ENCODE measurements around the gene GPX2.

GPX2 gene

DNA sequence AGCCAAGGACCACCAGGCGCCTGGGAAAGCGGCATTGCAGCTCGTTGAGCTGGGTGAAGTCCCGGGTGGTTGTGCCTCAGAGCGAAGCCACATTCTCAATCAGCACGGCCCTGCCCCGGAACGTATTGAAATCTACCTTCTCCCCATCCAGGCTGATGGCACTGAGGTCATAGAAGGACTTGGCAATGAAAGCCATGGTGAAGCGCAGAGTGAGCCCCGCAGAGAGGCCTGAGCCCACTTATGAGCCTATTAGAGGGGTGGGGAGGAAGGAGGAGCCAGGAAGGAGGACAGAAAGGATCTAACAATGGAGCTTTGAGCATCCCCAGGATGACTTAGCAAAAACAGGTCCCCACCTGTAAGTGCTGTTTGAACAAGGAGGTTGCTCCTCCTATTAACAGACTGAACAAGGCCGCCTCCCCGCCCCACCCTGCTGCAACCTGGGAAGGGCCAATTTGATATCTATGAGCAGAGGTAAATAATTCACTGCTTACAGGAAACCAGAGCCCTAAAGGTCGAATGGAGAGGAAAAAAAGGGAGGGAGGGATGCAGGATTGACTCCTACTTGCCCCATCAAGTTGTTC is at the start of gene GPX2:
TSS of gene GPX2 (minus strand) at position 215 of the 581 bp plus-strand sequence. CDS start at position 196, 19 bp downstream.
- peak; percentile 50 for DNase-seq

DNA sequence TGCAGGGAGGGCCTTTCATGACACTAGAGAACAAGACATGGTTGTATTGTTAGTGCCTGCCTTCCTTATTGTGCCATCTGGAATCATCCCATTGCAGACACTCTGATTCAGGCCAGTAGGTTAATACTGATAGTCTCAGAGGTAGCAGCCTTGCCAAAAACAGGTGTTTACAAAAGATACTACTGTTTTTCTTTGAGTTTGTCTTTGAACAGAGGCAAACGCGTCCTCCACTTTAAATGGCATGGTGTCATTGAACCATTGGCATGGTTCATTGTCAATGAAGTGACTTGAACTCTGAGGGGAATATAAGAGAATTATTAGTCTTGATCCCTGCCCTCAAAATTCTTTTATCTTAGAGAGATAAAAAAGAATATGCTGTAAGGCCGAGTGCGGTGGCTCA is 48.4 kb upstream of the GPX2 start:
- no peak for DNase-seq

DNA sequence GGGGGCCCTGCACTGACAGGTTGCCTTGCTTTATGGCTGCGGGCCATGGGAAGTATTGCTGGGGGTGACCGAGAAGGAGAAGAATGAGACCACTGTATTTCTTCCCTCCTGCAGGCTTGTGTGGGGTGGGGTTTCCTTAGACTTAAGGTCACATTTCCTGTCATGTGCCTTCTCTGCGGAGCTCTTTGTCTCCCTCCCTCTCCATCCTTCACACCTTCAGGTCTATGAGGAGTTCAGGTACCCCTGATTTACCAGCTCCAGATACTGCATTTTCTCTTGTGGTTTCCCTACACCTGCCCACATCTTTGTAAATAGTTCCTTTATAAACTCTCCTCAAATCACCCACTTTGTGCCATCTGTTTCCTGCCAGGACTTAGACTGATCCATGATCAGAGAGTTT is 47.8 kb upstream of the GPX2 start:
- no peak for DNase-seq

DNA sequence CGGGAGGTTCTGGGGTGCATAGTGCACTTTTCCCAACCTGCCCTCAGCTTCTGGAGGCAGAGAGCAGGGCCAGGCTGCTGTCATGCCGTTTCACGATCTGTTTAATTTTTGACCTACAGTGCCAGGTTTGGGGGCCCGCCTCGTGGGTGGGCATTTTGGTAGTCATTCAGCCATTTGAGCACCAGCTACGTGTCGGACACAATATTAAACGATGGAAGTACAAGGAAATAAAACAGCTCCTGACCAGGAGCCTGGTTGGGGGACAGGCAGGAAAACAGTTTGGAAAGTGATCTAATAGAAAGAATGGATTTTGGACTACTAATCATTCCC is 44.9 kb upstream of the GPX2 start:
- no peak for DNase-seq

DNA sequence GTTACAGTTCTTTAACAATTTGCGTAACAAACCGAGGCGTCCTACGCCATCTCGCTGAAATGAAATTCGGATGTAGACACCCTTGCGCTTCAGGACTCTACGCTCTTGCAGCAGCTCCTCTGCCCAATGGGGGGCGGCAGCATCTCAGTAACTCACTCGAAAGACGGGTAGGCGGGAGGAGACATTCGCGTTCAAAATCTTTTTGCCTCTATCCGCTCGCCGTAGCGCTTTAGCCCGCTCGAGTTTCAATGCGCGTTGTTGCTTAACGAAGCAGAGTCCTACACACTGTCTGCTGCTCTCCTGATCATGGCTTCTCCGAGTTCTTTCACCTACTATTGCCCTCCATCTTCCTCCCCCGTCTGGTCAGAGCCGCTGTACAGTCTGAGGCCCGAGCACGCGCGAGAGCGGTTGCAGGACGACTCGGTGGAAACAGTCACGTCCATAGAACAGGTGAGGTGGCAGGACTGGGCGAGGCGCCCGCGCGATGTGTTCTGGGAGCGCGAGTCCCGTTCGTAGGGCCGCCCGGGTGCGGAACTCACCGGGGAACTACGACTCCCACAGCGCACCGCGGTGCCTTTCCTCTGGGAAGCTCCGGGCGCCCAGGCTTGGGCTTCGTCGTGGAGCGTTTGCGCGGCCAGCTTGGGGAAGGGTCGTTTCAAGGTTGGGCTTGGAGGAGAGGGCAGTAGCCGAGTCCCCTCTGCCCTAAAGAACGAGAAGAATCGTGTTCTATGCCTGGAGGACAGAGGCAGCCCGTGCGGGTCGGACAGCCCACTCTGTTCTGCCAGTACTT is 44.3 kb upstream of the GPX2 start, which contains the start of gene FNTB:
TSS of gene FNTB (plus strand) at position 248 of the 790 bp plus-strand sequence. CDS start at position 307, 59 bp downstream.
- DNase-seq = peak; percentile 54

DNA sequence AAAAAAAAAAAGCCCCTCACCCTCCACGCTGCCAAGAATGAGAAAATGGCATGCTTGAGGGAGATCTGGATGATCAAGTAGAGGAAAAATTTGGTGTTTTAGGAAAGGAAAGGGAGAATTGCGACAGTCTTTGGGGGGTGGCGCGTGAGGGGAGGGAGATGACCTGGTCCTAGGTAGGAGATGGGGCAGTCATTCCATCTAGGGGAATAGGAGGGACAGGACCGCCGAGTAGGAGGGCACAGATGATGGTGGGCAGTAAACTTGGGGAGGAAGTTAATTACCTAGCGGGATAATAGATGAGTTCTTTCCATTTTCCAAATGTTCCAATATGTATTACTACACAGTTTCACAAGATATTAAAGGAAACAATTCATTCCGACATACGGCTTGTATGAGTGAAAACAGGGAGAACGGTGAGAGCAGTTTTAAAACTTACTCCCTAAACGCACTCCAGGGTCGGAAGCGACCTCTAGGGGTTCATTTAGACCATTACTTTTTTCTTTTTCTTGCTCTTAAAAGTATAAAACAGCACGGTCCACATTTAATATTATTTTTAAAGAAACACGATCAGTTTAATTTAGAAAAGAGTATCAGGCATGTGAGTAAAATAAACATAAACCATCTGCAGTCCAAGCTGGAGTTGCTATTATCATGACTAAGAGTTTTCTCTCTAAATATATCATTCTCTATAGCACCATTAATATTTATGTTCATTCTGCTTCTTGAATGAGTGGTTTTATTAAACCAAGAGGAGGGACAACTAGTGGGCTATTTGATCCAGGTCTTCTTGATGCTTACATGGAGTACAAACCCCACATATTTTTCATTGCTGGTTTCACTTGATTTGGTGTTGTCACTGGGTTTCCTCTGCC is 41.1 kb upstream of the GPX2 start:
- no peak for DNase-seq

DNA sequence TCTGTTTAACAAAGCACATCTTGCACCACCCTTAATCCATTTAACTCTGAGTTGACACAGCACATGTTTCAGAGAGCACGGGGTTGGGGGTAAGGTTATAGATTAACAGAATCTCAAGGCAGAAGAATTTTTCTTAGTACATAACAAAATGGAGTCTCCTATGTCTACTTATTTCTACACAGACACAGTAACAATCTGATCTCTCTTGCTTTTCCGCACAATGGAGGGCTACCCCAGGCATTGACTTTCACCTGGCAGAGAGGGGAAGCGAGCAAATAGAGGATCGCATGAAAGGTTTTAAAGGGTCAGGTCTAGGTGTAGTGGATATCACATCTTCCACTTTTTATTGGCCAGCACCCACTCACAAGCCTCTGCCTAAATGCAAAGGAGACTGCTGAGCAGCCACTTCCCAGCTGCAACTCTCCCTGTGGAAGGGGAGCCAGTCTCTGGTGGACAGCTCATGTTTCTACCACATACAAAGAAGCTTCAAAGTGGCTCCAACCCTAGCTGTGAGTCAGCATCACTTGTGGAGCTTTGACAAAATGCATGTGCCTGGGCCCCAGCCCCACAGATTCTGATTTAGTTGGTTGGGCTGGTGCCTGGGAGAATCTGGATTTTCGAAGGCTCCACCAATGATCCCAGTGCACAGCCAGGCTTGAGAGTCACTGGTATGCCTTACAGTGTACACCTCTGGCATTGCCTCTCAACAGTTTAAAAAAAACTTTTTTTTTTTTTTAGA is 37.0 kb upstream of the GPX2 start:
- no peak for DNase-seq

DNA sequence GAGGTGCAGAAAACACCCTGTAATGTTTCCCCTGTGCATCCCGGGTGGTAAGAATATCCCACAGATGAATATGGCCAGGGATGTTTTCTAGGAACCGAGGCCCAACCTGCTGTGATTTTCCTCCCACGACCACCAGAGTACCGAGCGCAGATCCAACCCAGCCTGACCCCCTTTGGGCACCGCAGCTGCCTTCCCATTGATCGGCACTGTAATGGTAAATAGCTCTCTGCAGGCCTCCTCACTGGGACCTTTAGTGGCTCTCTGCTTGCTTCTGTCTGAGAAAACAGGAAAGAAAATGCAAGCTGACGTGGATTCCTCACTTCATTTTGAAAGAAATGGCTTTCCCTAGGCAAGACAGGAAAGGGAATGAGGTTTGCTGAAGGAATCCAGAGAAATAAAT is 32.0 kb upstream of the GPX2 start:
- no peak for DNase-seq

DNA sequence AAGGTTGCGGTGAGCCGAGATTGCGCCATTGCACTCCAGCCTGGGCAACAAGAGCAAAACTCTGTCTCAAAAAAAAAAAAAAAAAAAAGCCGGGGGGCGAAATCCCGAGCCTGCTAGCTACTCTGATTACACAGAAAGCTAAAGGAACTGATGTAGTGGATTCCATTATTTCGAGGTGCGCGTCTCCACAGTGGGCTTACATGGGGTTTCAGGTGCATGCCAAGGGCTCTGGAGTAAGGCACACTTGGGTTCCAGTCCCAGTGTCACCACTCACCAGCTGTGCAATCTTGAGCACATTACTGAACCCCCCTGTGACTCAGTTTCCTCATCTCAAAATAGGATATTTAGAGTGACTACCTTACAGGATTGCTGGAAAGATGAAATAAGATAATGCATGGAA is 31.3 kb upstream of the GPX2 start:
- DNase-seq = no peak

DNA sequence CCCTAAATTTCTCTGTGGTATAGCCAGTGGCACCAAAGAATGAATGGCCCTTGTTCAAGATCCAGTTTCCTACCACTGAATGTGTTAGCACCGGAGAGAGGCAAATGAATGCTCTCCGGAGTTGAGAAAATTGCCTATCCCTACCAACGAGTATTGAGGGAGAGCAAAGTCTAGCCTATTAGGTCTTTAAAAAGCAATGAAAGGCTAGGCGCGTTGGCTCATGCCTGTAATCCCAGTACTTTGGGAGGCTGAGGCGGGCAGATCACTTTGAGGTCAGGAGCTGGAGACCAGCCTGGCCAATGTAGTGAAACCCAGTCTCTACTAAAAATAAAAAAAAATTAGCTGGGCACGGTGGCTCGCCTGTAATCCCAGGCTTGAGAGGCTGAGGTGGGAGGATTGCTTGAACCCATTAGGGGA is 30.5 kb upstream of the GPX2 start:
- DNase-seq = no peak

DNA sequence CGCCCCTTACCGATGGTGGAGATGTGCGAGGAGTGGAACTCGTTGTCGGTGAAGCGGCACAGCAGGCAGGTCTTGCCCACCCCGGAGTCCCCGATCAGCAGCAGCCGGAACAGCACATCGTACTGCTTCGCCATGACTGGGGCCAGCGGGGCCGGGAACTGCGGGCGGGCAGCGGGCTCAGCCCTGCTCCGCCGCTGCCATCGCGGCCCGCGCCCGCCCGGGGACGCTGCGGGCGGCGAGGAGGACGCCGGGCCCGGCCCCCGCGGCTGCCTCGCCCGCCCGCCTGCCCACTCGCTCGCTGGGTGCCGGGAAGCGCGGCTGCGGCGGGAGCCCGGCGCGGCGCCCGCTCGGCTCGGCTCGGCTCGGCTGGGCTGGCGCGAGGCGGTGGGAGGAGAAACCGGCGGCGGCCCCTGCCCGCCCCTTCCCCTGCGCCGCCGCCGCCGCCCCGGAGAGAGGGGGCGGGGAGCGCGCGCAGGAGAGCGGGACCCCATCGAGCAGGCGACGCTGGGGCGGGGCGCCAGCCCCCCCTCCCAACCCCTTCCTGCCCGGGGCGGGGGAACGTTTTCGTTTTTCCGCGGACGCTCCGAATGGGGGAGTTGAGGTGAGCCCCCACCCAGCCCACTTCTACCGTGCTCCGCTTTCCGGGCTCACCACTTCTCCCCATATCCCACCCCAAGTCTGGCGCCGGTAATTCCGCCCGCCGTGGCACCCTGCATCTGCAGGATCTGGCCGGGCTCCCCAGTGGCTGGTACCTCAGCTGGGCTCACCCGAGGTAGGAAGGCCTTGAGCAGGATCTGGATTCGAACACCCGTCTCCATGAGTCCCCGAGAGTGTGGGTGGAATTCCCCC is 29.6 kb upstream of the GPX2 start, which contains the start of gene RAB15:
TSS of gene RAB15 (minus strand) at position 394 of the 849 bp plus-strand sequence. CDS start at position 134, 260 bp downstream.
- DNase-seq = no peak

DNA sequence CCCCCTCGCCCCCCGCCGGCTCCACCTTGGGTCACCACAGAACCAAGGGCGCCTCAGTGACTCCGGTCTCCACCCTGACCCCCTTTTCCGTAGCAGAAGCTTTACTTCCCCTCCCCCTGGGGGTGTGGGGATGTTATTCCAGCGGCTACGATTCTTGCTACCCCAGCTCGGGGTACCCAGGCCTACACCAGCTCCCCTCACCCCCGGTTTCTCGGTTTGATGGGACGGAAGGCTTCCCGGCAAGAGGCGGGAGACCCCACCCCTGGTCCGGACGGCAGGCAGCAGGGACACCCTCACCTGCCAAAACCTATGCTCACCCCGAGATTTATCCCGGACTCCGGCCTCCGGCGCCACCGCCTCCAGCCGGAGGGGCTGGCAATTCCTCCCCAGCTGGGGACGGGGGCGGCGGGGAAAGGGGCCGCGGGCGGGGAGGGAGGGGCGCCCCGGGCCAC is 29.0 kb upstream of the GPX2 start:
- DNase-seq = no peak

DNA sequence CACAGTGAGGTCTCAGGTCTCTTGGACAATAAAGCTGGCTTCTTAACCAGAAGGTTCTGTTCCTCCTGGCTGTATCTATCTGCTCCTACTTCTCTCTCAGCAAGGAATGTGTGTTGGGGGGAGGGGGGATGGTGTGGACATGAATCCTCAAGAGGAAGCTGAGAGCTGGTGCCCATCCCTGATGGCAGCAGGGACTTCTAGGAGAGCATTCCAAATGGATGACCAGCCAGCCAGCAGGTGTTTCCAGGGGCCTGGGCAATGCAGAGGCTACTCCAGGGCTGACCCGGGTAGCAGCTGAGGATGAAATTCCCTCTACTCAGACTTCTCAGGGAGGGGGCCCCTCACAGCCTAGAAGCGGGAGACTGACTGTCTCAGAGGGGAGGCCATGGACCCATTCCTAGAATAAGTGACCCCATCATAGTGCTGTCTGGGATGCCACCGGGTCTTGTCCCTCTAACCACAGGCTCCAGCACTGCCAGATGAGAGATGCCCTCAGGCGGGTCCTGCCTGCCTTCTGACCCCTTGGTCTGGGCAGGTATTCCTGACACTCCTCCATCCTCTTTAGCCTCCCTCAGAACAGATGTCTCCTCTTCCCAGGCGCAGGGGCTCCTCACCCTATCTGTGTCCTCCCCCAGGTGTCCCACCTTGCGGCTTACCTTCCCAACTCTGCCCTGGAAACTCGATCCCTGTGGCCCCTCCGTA is 28.4 kb upstream of the GPX2 start:
- DNase-seq = no peak

DNA sequence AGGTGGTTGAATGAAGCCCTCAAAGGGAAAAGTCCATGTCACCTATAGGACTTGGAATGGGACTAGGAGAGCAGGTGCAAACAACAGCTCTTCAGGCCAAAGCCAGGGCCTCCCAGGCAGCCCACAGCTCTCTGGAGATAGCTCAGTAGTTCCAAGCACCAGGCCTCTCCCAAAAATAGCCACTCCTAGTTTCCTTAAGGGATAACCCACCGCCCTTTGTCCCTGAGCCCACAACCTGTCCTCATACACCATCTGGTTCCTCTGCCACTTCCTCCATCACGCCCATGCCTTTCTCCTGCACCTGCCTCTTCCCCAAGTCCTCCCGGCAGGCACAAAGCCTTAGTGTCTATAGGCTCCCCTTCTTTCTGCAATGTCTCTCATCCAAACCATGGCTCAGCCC is 27.5 kb upstream of the GPX2 start:
- DNase-seq = no peak

DNA sequence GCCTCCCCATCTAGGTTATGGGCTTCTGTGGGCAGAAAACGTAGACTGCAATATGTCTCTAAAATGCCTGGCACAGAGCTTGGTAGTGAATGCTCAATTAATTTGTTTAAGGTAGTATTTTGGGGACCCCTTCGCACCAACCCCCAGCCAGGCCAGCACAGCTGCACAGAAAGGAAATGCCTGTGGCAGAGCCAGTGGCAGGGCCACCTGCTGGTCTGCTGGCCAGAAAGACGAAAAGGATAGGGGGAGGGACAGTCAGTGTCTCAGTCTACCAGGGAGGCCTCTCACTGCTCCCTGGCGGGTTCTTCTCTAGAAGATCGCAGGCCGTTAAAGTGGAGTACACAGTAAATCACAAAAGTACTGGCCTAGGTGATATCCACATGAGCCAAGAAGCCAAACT is 26.1 kb upstream of the GPX2 start:
- no peak for DNase-seq

DNA sequence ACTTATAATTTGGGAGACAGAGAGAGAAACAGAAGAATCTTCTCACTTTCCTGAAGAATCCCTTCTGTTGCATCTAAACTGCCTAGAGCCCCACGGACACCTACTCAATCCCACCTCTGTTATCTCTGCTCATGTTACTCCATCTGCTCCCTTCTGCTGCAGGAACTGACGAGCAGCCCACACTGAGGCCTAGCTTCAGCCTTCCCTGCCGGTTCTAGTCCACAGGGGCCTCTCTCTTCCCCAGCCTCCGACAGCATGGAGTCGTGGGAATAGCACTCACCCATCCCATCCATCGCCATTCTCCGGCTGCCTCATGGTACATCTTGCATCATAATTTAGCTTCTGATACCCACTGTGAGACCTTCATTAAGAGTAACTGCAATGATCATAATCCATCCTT is 25.6 kb upstream of the GPX2 start:
- DNase-seq = no peak

DNA sequence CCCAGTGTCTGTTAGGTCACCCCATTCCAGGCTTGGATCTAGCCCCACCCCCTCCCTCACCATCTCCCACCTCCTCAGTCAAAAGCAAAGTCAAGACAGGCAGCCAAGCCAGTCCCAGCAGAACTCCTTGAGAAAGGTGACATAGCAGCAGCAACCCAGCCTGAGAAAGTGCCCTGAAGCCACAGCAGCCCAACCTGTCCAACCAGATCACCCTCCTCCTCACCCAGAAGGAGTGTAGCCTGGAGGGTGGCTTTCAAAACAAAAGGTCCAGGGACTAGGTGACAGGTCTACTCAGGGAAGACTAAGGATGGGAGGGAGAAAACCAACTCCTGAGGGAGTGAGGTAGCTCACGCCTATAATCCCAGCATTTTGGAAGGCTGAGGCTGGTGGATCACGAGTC is 24.4 kb upstream of the GPX2 start:
- no peak for DNase-seq

DNA sequence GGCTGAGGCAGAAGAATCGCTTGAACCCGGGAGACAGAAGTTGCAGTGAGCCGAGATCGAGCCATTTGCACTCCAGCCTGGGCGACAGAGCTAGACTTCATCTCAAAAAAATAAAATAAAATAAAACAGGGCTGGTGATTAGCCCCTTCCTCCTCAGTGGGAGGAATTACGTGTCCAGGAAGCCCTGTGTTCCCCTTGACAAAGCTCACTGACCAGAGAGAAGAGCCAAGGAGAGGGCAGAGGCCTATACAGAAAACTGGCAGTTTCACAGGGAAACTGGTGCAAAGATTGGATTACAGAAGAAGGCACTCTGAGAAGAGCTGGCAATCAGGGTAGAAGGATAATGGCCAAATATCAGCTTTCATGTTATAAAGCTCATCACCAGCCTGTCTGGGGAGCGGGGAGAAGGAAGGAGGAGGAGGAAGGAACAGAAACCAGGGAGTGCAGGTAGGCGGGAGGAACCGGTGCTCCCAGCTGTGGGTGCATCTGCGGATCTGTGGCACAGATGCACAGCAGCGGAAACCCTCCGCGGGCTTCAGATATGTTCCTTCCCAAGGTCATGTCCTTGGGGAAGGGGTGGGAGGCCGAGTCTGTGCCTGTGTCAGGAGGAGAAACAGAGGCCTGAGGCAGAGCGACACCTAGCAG is 22.9 kb upstream of the GPX2 start:
- DNase-seq = no peak

DNA sequence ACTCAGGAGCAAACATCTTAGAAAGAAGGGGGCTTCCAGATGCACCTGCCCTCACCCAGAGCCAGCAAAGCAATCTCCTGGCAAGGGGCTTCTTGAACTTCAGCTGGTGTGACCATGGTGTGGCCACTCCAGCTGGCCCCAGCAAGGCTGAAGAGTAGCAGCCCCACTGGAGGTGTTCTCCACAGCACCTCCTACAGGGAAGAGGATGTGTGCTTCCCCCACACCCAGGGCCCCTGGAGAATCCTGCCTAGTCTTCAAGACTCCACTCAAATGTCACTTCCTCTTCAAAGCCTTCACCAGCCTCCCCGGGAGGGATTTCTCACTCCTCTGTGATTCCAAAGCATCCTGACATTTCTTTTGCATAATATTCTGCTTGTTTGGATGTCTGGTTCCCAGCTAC is 21.1 kb upstream of the GPX2 start:
- no peak for DNase-seq

DNA sequence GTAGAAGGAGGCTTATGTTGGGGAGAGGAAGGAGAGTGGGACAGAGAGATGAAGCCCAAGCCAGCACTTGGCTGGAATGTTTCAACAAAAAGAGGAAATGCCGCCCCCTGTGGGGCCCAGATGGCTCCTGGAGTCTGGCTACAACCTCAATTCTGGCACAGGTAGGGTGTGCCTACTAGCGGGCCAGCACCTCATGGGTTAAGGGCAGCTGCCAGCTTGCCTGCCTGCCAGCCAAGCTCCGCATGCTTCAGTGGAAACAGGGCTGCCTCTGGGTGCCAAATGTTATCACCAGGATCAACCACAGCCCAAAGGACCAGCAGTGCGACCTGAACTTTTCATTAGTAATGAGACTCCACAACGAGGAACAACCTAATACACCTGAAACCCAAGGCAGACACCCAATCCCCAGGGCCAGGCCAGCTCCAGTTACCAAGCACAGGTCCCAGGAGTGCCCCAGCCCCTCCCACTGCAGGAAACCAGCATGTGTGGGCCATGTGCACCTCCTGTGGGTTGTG is 18.3 kb upstream of the GPX2 start:
- no peak for DNase-seq
